HG03025 (cell line): ENCODE results near the gene FBXO31.

Experiments
- ATAC-seq: cut with Tn5 transposase; IDR thresholded peaks from one replicate; pipeline ENCODE4 v1.9.1; 2021; ENCODE audit warnings: mild to moderate bottlenecking, moderate library complexity; ENCODE audit not compliant: unreplicated experiment, low FRiP score

FBXO31 gene

GRCh38 chr16:87317750-87318644 is 65.6 kb downstream of the FBXO31 start:
- ATAC-seq = peak; percentile 18

GRCh38 chr16:87316923-87317749 is 66.4 kb downstream of the FBXO31 start, which contains the start of gene C16orf95:
Gene C16orf95, minus strand, starts transcription at chr16:87317392. Its CDS starts 150 bp downstream, at chr16:87317242.
- ATAC-seq = peak; percentile 82

GRCh38 chr16:87316450-87316922 is 67.1 kb downstream of the FBXO31 start:
- ATAC-seq = no peak

GRCh38 chr16:87314990-87315420 is 68.6 kb downstream of the FBXO31 start:
- ATAC-seq = no peak

GRCh38 chr16:87312008-87312407 is 71.6 kb downstream of the FBXO31 start:
- no peak for ATAC-seq

GRCh38 chr16:87311387-87311786 is 72.2 kb downstream of the FBXO31 start:
- no peak for ATAC-seq

GRCh38 chr16:87310610-87311009 is 73.0 kb downstream of the FBXO31 start:
- ATAC-seq = no peak

GRCh38 chr16:87309620-87310525 is 73.7 kb downstream of the FBXO31 start:
- ATAC-seq = no peak

GRCh38 chr16:87308826-87309225 is 74.8 kb downstream of the FBXO31 start:
- no peak for ATAC-seq

- ATAC-seq = no peak
These were observed 77.1 kb downstream of the FBXO31 start for GRCh38 chr16:87306516-87306915.

- no peak for ATAC-seq
These were observed 77.8 kb downstream of the FBXO31 start for GRCh38 chr16:87305505-87306391.

- ATAC-seq = no peak
These were observed 78.6 kb downstream of the FBXO31 start for GRCh38 chr16:87304951-87305350.

GRCh38 chr16:87303962-87304521 is 79.5 kb downstream of the FBXO31 start:
- no peak for ATAC-seq

GRCh38 chr16:87303431-87303930 is 80.1 kb downstream of the FBXO31 start:
- no peak for ATAC-seq

GRCh38 chr16:87298857-87299465 is 84.6 kb downstream of the FBXO31 start:
- ATAC-seq = no peak

GRCh38 chr16:87297918-87298631 is 85.5 kb downstream of the FBXO31 start:
- no peak for ATAC-seq

- no peak for ATAC-seq
These were observed 86.2 kb downstream of the FBXO31 start for GRCh38 chr16:87297407-87297806.
